SK-N-SH (cell line): ENCODE data around the gene CAVIN4. TPM values are rescaled to one million over a fixed set of nuclear protein-coding genes. Genes with fewer than 3 reads are reported as not detected.

Experiments used
- CTCF ChIA-PET: fragments of 300-600, 350-600 bp; formaldehyde crosslinking; extraction: SDS; loops from one replicate; lab custom pipeline; 2021; lab: Yijun Ruan, JAX
- POLR2A ChIA-PET: fragments of 350-600 bp; sonication (Branson Sonifier 250); formaldehyde crosslinking; extraction: SDS; loops from one replicate; lab custom pipeline; 2020; ENCODE audit warnings: antibody characterized with exemption, inconsistent platforms; lab: Yijun Ruan, JAX
- DNase-seq: peaks from one replicate; pipeline ENCODE4 v3.0.0; 2012
- H2AFZ ChIP-seq: fragments of 200-600 bp; sonication (generic); 2 replicates; pipeline ENCODE4 v1.8.1; 2016; ENCODE audit warnings: antibody characterized with exemption, mild to moderate bottlenecking, low read depth
- H3F3A ChIP-seq: fragments of 200-600 bp; sonication (generic); replicated peaks from 2 replicates; pipeline ENCODE3; 2016; ENCODE audit warnings: antibody characterized with exemption, mild to moderate bottlenecking; ENCODE audit not compliant: insufficient read depth
- H3K27ac ChIP-seq, 2 experiments: fragments of 200-500 bp in 1 of 2; fragments of 200-600 bp in 1 of 2; sonication (Bioruptor generic) in 1 of 2; sonication (generic), shearing (Covaris generic) in 1 of 2; 2 replicates each; pipeline versions ENCODE4 v1.5.1 to v1.6.1; 2014 to 2016; ENCODE audit warnings: low read depth in 2 of 2, inconsistent platforms in 1 of 2, low read length in 1 of 2, mild to moderate bottlenecking in 1 of 2, mixed read lengths in 1 of 2
- H3K27me3 ChIP-seq: fragments of 200-600 bp; sonication (generic), shearing (Covaris generic); 2 replicates; pipeline ENCODE4 v1.6.1; 2016; ENCODE audit warnings: mixed run types; ENCODE audit not compliant: insufficient read depth
- H3K36me3 ChIP-seq, 2 experiments: fragments of 200-500 bp in 1 of 2; fragments of 200-600 bp in 1 of 2; sonication (Bioruptor generic) in 1 of 2; sonication (generic) in 1 of 2; replicated peaks in 1 of 2; 2 replicates each; pipeline versions ENCODE3 to v1.5.1; 2014 to 2016; ENCODE audit warnings: low read length in 1 of 2, mild to moderate bottlenecking in 1 of 2; ENCODE audit not compliant: insufficient read depth in 2 of 2, control insufficient read depth in 1 of 2
- H3K4me1 ChIP-seq, 2 experiments: fragments of 200-500 bp in 1 of 2; fragments of 200-600 bp in 1 of 2; sonication (Bioruptor generic) in 1 of 2; sonication (generic), shearing (Covaris generic) in 1 of 2; 2 replicates each; pipeline versions ENCODE4 v1.5.1 to v1.6.1; 2014 to 2016; ENCODE audit warnings: low read depth in 1 of 2, low read length in 1 of 2, mixed run types in 1 of 2; ENCODE audit not compliant: insufficient read depth in 2 of 2, control insufficient read depth in 1 of 2
- H3K4me2 ChIP-seq: fragments of 200-600 bp; sonication (generic), shearing (Covaris generic); 2 replicates; pipeline ENCODE4 v1.6.1; 2017; ENCODE audit warnings: mixed run types
- H3K4me3 ChIP-seq, 2 experiments: fragments of 200-500 bp in 1 of 2; fragments of 200-600 bp in 1 of 2; sonication (Bioruptor generic) in 1 of 2; sonication (generic), shearing (Covaris generic) in 1 of 2; 2 replicates each; pipeline versions ENCODE4 v1.5.1 to v1.8.1; 2014 to 2016; ENCODE audit warnings: low read depth in 2 of 2, inconsistent platforms in 1 of 2, low read length in 1 of 2, mild to moderate bottlenecking in 1 of 2, mixed read lengths in 1 of 2, moderate library complexity in 1 of 2
- H3K79me2 ChIP-seq: fragments of 200-600 bp; sonication (generic); 2 replicates; pipeline ENCODE4 v1.8.1; 2017; ENCODE audit warnings: mild to moderate bottlenecking; ENCODE audit not compliant: insufficient read depth
- H3K9ac ChIP-seq: fragments of 200-600 bp; sonication (generic); 2 replicates; pipeline ENCODE4 v1.6.1; 2017; ENCODE audit warnings: mixed run types
- H3K9me2 ChIP-seq: fragments of 200-600 bp; sonication (generic); 2 replicates; pipeline ENCODE4 v1.6.1; 2017; ENCODE audit warnings: mixed run types
- H3K9me3 ChIP-seq: fragments of 200-600 bp; sonication (generic); 2 replicates; pipeline ENCODE4 v1.6.1; 2017; ENCODE audit warnings: mixed run types, mild to moderate bottlenecking, moderate library complexity
- H4K20me1 ChIP-seq: fragments of 200-600 bp; sonication (generic); 2 replicates; pipeline ENCODE4 v1.6.1; 2017; ENCODE audit warnings: mild to moderate bottlenecking, mixed run types; ENCODE audit not compliant: insufficient read depth
- CHD2 ChIP-seq: fragments of 150-350 bp; IDR thresholded peaks from 2 replicates; pipeline ENCODE4 v1.6.1; 2018; ENCODE audit warnings: low read length; ENCODE audit not compliant: partially characterized antibody
- CTCF ChIP-seq: fragments of 200-600 bp; sonication (generic); IDR thresholded peaks from 2 replicates; pipeline ENCODE4 v1.6.1; 2017; ENCODE audit warnings: antibody characterized with exemption, mild to moderate bottlenecking, moderate library complexity
- EP300 ChIP-seq, 2 experiments: IDR thresholded peaks; 2 replicates each; pipeline versions ENCODE4 v1.4.0 to v1.6.1; 2012; ENCODE audit warnings: borderline replicate concordance in 1 of 2, low read depth in 1 of 2, low read length in 1 of 2
- EZH2phosphoT487 ChIP-seq: fragments of 200-600 bp; sonication (generic); IDR thresholded peaks from 2 replicates; pipeline ENCODE4 v1.6.1; 2017; ENCODE audit warnings: low read depth, mixed run types, mild to moderate bottlenecking, antibody characterized with exemption, moderate library complexity, borderline replicate concordance
- FOSL2 ChIP-seq: IDR thresholded peaks from 2 replicates; pipeline ENCODE4 v1.4.0; 2012; ENCODE audit warnings: low read depth, mild to moderate bottlenecking, moderate library complexity, borderline replicate concordance
- FOXJ3 ChIP-seq: sonication (generic); formaldehyde crosslinking; IDR thresholded peaks from 2 replicates; pipeline ENCODE4 v1.5.1; 2020; ENCODE audit warnings: mild to moderate bottlenecking, missing genetic modification reagents
- FOXM1 ChIP-seq: IDR thresholded peaks from 2 replicates; pipeline ENCODE4 v1.4.0; 2012; ENCODE audit warnings: low read depth, mild to moderate bottlenecking
- MEF2A ChIP-seq: IDR thresholded peaks from 2 replicates; pipeline ENCODE4 v1.4.0; 2012; ENCODE audit warnings: low read depth, borderline replicate concordance
- MXI1 ChIP-seq: IDR thresholded peaks from 2 replicates; pipeline ENCODE4 v1.6.1; 2012; ENCODE audit warnings: mild to moderate bottlenecking, low read depth, low read length, improper control_type of control experiment
- NRF1 ChIP-seq: IDR thresholded peaks from 2 replicates; pipeline ENCODE4 v1.6.1; 2012; ENCODE audit warnings: low read depth, mild to moderate bottlenecking, low read length
- RAD21 ChIP-seq: IDR thresholded peaks from 2 replicates; pipeline ENCODE4 v1.6.1; 2012; ENCODE audit warnings: mild to moderate bottlenecking, low read length
- RFX5 ChIP-seq: IDR thresholded peaks from 2 replicates; pipeline ENCODE4 v1.6.1; 2012; ENCODE audit warnings: mild to moderate bottlenecking, improper control_type of control experiment, low read length
- SIN3A ChIP-seq: IDR thresholded peaks from 2 replicates; pipeline ENCODE4 v1.6.1; 2012; ENCODE audit warnings: low read depth, mild to moderate bottlenecking, low read length, moderate library complexity, borderline replicate concordance
- TAF1 ChIP-seq: IDR thresholded peaks from 2 replicates; pipeline ENCODE4 v1.6.1; 2012; ENCODE audit warnings: low read depth, mild to moderate bottlenecking, low read length, moderate library complexity, borderline replicate concordance
- TEAD4 ChIP-seq: IDR thresholded peaks from 2 replicates; pipeline ENCODE4 v1.4.0; 2012; ENCODE audit warnings: mild to moderate bottlenecking, borderline replicate concordance; ENCODE audit not compliant: insufficient read depth
- YY1 ChIP-seq: IDR thresholded peaks from 2 replicates; pipeline ENCODE4 v1.4.0; 2012; ENCODE audit warnings: low read depth, mild to moderate bottlenecking
- WGBS: methylation state at CpG from one replicate; pipeline ENCODE4 v1.1.6; 2017; ENCODE audit warnings: low lambda C conversion rate; 5-methylcytosine and 5-hydroxymethylcytosine counted together
- polyA plus RNA-seq, 3 experiments: library from polyadenylated mRNA; depleted of rRNA; stranded (reverse); fragments of >200 nt; gene quantifications; 2 replicates each; pipeline ENCODE4 v1.2.3, GENCODE V29; 2012
- TF ChIP-seq, protein P1 (sequence below): fragments of 150-350 bp; IDR thresholded peaks from 2 replicates; pipeline ENCODE4 v1.6.1; 2017; ENCODE audit warnings: antibody characterized with exemption, low read length, low read depth, borderline replicate concordance
- TF ChIP-seq, protein P2 (sequence below): IDR thresholded peaks from 2 replicates; pipeline ENCODE4 v1.4.0; 2012; ENCODE audit warnings: low read depth, borderline replicate concordance
- TF ChIP-seq, protein P3 (sequence below): IDR thresholded peaks from 2 replicates; pipeline ENCODE4; 2012
- TF ChIP-seq, protein P4 (sequence below): IDR thresholded peaks from 2 replicates; pipeline ENCODE4 v1.6.1; 2012; ENCODE audit warnings: mild to moderate bottlenecking, low read depth, low read length, moderate library complexity

The CAVIN4 gene
- polyA plus RNA-seq, 1 of the 3 experiments (the other 2 are of a cell fraction): 0.54 TPM

DNA sequence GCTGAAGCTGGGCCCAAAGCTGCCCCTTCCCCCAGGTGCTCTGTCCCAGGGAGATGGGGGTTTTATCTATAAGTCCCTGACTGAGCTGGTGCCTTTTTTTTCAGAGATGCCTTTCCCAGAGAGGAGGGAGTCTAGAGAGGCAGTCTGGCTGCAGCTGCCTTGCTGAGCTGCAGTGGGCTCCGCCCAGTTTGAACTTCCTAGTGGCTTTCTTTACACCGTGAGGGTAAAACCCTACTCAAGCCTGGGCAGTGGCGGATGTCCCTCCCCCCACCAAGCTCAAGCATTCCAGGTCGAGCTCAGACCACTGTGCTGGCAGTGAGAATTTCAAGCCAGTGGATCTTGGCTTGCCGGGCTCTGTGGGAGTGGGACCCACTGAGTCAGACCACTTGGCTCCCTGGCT, 41.3 kb downstream of the CAVIN4 start:
- Histone ChIP-seq H3K27me3 (no peaks in the 10 kb centered on the region), H3K9me2 (no peaks in the 10 kb centered on the region), H3K9ac (no peak overlapping the region), H3K4me2 (no peak overlapping the region), H3F3A (no peaks in the 10 kb centered on the region), H3K27ac (no peak overlapping the region), H3K36me3 (no peaks in the 10 kb centered on the region), H3K79me2 (no peaks in the 10 kb centered on the region), H3K9me3 (no peaks in the 10 kb centered on the region), H3K4me3 (no peak overlapping the region), H3K4me1 (no peaks in the 10 kb centered on the region), H2AFZ (no peak overlapping the region), H4K20me1 (no peaks in the 10 kb centered on the region)
- no peak for DNase-seq
- 40% methylated on average over 1 of the region's 5 CpGs for WGBS
- POLR2A ChIA-PET: no interaction called here
- CTCF ChIA-PET: interaction anchor here (3.1 kb wide), 1 partner anchor 17 kb away, joined by 18 read pairs; no protein-coding TSS in a partner anchor
- TF ChIP-seq, protein P1, sequence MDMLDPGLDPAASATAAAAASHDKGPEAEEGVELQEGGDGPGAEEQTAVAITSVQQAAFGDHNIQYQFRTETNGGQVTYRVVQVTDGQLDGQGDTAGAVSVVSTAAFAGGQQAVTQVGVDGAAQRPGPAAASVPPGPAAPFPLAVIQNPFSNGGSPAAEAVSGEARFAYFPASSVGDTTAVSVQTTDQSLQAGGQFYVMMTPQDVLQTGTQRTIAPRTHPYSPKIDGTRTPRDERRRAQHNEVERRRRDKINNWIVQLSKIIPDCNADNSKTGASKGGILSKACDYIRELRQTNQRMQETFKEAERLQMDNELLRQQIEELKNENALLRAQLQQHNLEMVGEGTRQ: no peak
- no peak for TF ChIP-seq NRF1
- TF ChIP-seq YY1: no peak
- no peak for TF ChIP-seq MXI1
- TF ChIP-seq FOXJ3 (CRISPR knock-in tag): no peak
- no peak for TF ChIP-seq CTCF
- TF ChIP-seq, protein P2, sequence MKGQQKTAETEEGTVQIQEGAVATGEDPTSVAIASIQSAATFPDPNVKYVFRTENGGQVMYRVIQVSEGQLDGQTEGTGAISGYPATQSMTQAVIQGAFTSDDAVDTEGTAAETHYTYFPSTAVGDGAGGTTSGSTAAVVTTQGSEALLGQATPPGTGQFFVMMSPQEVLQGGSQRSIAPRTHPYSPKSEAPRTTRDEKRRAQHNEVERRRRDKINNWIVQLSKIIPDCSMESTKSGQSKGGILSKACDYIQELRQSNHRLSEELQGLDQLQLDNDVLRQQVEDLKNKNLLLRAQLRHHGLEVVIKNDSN: no peak
- TF ChIP-seq, protein P3, sequence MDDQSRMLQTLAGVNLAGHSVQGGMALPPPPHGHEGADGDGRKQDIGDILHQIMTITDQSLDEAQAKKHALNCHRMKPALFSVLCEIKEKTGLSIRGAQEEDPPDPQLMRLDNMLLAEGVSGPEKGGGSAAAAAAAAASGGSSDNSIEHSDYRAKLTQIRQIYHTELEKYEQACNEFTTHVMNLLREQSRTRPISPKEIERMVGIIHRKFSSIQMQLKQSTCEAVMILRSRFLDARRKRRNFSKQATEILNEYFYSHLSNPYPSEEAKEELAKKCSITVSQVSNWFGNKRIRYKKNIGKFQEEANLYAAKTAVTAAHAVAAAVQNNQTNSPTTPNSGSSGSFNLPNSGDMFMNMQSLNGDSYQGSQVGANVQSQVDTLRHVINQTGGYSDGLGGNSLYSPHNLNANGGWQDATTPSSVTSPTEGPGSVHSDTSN: no peak
- no peak for TF ChIP-seq CHD2
- no peak for TF ChIP-seq TAF1
- no peak for TF ChIP-seq RFX5
- TF ChIP-seq, protein P4, sequence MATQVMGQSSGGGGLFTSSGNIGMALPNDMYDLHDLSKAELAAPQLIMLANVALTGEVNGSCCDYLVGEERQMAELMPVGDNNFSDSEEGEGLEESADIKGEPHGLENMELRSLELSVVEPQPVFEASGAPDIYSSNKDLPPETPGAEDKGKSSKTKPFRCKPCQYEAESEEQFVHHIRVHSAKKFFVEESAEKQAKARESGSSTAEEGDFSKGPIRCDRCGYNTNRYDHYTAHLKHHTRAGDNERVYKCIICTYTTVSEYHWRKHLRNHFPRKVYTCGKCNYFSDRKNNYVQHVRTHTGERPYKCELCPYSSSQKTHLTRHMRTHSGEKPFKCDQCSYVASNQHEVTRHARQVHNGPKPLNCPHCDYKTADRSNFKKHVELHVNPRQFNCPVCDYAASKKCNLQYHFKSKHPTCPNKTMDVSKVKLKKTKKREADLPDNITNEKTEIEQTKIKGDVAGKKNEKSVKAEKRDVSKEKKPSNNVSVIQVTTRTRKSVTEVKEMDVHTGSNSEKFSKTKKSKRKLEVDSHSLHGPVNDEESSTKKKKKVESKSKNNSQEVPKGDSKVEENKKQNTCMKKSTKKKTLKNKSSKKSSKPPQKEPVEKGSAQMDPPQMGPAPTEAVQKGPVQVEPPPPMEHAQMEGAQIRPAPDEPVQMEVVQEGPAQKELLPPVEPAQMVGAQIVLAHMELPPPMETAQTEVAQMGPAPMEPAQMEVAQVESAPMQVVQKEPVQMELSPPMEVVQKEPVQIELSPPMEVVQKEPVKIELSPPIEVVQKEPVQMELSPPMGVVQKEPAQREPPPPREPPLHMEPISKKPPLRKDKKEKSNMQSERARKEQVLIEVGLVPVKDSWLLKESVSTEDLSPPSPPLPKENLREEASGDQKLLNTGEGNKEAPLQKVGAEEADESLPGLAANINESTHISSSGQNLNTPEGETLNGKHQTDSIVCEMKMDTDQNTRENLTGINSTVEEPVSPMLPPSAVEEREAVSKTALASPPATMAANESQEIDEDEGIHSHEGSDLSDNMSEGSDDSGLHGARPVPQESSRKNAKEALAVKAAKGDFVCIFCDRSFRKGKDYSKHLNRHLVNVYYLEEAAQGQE: no peak
- no peak for TF ChIP-seq FOSL2
- no peak for TF ChIP-seq FOXM1
- no peak for TF ChIP-seq TEAD4
- no peak for TF ChIP-seq EZH2phosphoT487
- TF ChIP-seq MEF2A: no peak
- no peak for TF ChIP-seq EP300 (IDR thresholded peaks at IDR 0.05; ENCODE audit: borderline replicate concordance in 1 of 2, low read depth in 1 of 2, low read length in 1 of 2)
- no peak for TF ChIP-seq SIN3A
- no peak for TF ChIP-seq RAD21
